Thymus (tissue), 11 donors: ENCODE data around the gene NAGPA. TPM values are rescaled to one million over a fixed set of nuclear protein-coding genes. Genes with fewer than 3 reads are reported as not detected.

Source experiments
- DNase-seq, 9 donors: peaks; one replicate each; pipeline ENCODE4 v3.0.0-alpha.2; 2013; ENCODE audit warnings: low spot score in 9 of 9, low read depth in 6 of 9, missing footprints in 1 of 9
- H3K27ac ChIP-seq, 2 donors: one replicate each; pipeline ENCODE4 v1.5.1; 2013; ENCODE audit warnings: control low read depth in 1 of 2, low read depth in 1 of 2, low read length in 1 of 2, mild to moderate bottlenecking in 1 of 2, moderate library complexity in 1 of 2
- H3K27me3 ChIP-seq, 2 donors: one replicate each; pipeline ENCODE4 v1.5.1; 2013; ENCODE audit warnings: low read length in 1 of 2; ENCODE audit not compliant: control insufficient read depth in 2 of 2, insufficient read depth in 1 of 2
- H3K36me3 ChIP-seq, 2 donors: one replicate each; pipeline ENCODE4 v1.5.1; 2013; ENCODE audit warnings: low read length in 1 of 2, mild to moderate bottlenecking in 1 of 2, moderate library complexity in 1 of 2; ENCODE audit not compliant: control insufficient read depth in 2 of 2, insufficient read depth in 2 of 2
- H3K4me1 ChIP-seq, 2 donors: one replicate each; pipeline ENCODE4 v1.5.1; 2013; ENCODE audit warnings: low read length in 2 of 2; ENCODE audit not compliant: control insufficient read depth in 2 of 2, insufficient read depth in 2 of 2
- H3K4me3 ChIP-seq, 2 donors: one replicate each; pipeline ENCODE4 v1.5.1; 2013; ENCODE audit warnings: low read length in 2 of 2, control low read depth in 1 of 2, mild to moderate bottlenecking in 1 of 2
- H3K9me3 ChIP-seq, 2 donors: one replicate each; pipeline ENCODE4 v1.5.1; 2013; ENCODE audit warnings: low read length in 1 of 2, mild to moderate bottlenecking in 1 of 2; ENCODE audit not compliant: control insufficient read depth in 2 of 2, insufficient read depth in 1 of 2
- WGBS: extraction: QIAGEN DNeasy Blood & Tissue Kit; methylation state at CpG from one replicate; pipeline ENCODE4 v1.1.7; 2013; 5-methylcytosine and 5-hydroxymethylcytosine counted together
- polyA plus RNA-seq: library from polyadenylated mRNA; stranded (reverse); fragments of 200-250 nt; gene quantifications from one replicate; pipeline ENCODE4 v1.2.3, GENCODE V29; 2013
- total RNA-seq: library from RNA; stranded (reverse); fragments of 120-200 nt; gene quantifications from one replicate; pipeline ENCODE4 v1.2.4, GENCODE V29; 2013
- donor health status: healthy.

The NAGPA gene
- total and polyA plus RNA-seq, 2 donors = 6.7 to 10.3 TPM

- peaks cover 14 to 18% of the 10 kb centered on the region in 2 donors for H3K4me1 ChIP-seq
- H3K4me3 ChIP-seq = no peak overlapping the region
- 84% methylated on average over 12 of the region's 12 CpGs for WGBS
- H3K9me3 ChIP-seq = no peaks in the 10 kb centered on the region
- H3K27me3 ChIP-seq = peaks cover 0 to 6% of the 10 kb centered on the region in 2 donors
- no peaks in the 10 kb centered on the region for H3K36me3 ChIP-seq
- H3K27ac ChIP-seq = no peak overlapping the region
- no peak for DNase-seq
These were observed 2.8 kb upstream of the NAGPA start for GRCh38 chr16:5036228-5037156.

GRCh38 chr16:5035909-5036227 is 2.1 kb upstream of the NAGPA start:
- Histone ChIP-seq H3K36me3 (no peaks in the 10 kb centered on the region), H3K9me3 (no peaks in the 10 kb centered on the region), H3K27ac (no peak overlapping the region), H3K4me1 (peaks cover 14 to 18% of the 10 kb centered on the region in 2 donors), H3K4me3 (no peak overlapping the region), H3K27me3 (peaks cover 0 to 6% of the 10 kb centered on the region in 2 donors)
- DNase-seq = no peak
- 94% methylated on average over 1 of the region's 1 CpG for WGBS

GRCh38 chr16:5034167-5034523 is 410 bp upstream of the NAGPA start:
- Histone ChIP-seq H3K27ac (peak overlapping the region; percentile 19 to 40), H3K27me3 (peaks cover 0 to 4% of the 10 kb centered on the region in 2 donors), H3K4me3 (peak overlapping the region; percentile 60 to 90), H3K36me3 (peaks cover 0 to 1% of the 10 kb centered on the region in 2 donors), H3K9me3 (no peaks in the 10 kb centered on the region), H3K4me1 (peaks cover 14 to 18% of the 10 kb centered on the region in 2 donors)
- DNase-seq = no peak
- WGBS = 23% methylated on average over 2 of the region's 2 CpGs

- H3K27me3 ChIP-seq = peaks cover 0 to 4% of the 10 kb centered on the region in 2 donors
- WGBS = 64% methylated on average over 12 of the region's 12 CpGs
- DNase-seq = no peak
- H3K27ac ChIP-seq = no peak overlapping the region
- H3K4me1 ChIP-seq = peaks cover 14 to 18% of the 10 kb centered on the region in 2 donors
- peaks cover 0 to 12% of the 10 kb centered on the region in 2 donors for H3K36me3 ChIP-seq
- no peaks in the 10 kb centered on the region for H3K9me3 ChIP-seq
- peak overlapping the region; percentile 60 to 90 for H3K4me3 ChIP-seq
These were observed 977 bp downstream of the NAGPA start for GRCh38 chr16:5032748-5033167.

- Histone ChIP-seq H3K36me3 (peaks cover 0 to 19% of the 10 kb centered on the region in 2 donors), H3K4me1 (peaks cover 14 to 16% of the 10 kb centered on the region in 2 donors), H3K27ac (no peak overlapping the region), H3K4me3 (no peak overlapping the region), H3K9me3 (no peaks in the 10 kb centered on the region), H3K27me3 (peaks cover 0 to 4% of the 10 kb centered on the region in 2 donors)
- WGBS = 95% methylated on average over 7 of the region's 7 CpGs
- DNase-seq = no peak
These were observed 2.1 kb downstream of the NAGPA start for GRCh38 chr16:5031601-5032000.

GRCh38 chr16:5030251-5030870 is 3.4 kb downstream of the NAGPA start:
- Histone ChIP-seq H3K9me3 (no peaks in the 10 kb centered on the region), H3K36me3 (peaks cover 0 to 21% of the 10 kb centered on the region in 2 donors), H3K4me1 (peaks cover 14% of the 10 kb centered on the region in 2 donors), H3K4me3 (no peak overlapping the region), H3K27me3 (peaks cover 0 to 4% of the 10 kb centered on the region in 2 donors), H3K27ac (no peak overlapping the region)
- DNase-seq = no peak
- WGBS = 90% methylated on average over 12 of the region's 12 CpGs

GRCh38 chr16:5028950-5029475 is 4.7 kb downstream of the NAGPA start:
- Histone ChIP-seq H3K27me3 (peaks cover 0 to 4% of the 10 kb centered on the region in 2 donors), H3K36me3 (peaks cover 0 to 24% of the 10 kb centered on the region in 2 donors), H3K4me3 (no peak overlapping the region), H3K4me1 (peaks cover 8% of the 10 kb centered on the region in 2 donors), H3K27ac (no peak overlapping the region), H3K9me3 (no peaks in the 10 kb centered on the region)
- no peak for DNase-seq
- WGBS = 97% methylated on average over 18 of the region's 18 CpGs

- Histone ChIP-seq H3K9me3 (no peaks in the 10 kb centered on the region), H3K27ac (no peak overlapping the region), H3K4me1 (peaks cover 1 to 2% of the 10 kb centered on the region in 2 donors), H3K36me3 (peaks cover 0 to 24% of the 10 kb centered on the region in 2 donors), H3K4me3 (no peak overlapping the region), H3K27me3 (no peaks in the 10 kb centered on the region)
- 99% methylated on average over 32 of the region's 32 CpGs for WGBS
- no peak for DNase-seq
These were observed 6.0 kb downstream of the NAGPA start for GRCh38 chr16:5027575-5028235.
